IPS-11a (cell line): ENCODE data around the gene CTNNB1.

Experiments used
- H3K4me3 ChIP-seq: one replicate; pipeline ENCODE4 v1.5.1; 2013; ENCODE audit warnings: low read depth, low read length, control low read depth

Gene CTNNB1

GRCh38 chr3:41190509-41191284, 8.6 kb upstream of the CTNNB1 start:
- H3K4me3 ChIP-seq, result no peak overlapping the region

DNA sequence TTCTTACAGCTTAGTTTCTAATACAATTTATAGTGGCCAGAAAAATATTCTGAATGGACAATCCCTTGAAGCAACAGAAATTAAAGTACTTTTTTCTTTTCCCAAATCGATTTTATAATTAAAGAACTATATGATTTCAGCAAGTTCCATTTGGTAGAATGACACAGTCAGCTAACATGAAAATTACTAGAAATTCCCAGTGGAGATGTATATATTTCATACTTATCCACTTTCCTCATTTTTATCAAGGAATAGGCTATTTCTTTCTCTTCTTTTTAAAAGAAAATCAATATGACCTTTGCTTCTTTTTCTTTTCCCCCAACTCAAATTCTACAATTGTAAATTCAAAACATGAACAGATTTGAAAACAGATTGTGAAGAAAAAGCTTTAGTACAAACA, 6.4 kb upstream of the CTNNB1 start:
- H3K4me3 ChIP-seq, result no peak overlapping the region

DNA sequence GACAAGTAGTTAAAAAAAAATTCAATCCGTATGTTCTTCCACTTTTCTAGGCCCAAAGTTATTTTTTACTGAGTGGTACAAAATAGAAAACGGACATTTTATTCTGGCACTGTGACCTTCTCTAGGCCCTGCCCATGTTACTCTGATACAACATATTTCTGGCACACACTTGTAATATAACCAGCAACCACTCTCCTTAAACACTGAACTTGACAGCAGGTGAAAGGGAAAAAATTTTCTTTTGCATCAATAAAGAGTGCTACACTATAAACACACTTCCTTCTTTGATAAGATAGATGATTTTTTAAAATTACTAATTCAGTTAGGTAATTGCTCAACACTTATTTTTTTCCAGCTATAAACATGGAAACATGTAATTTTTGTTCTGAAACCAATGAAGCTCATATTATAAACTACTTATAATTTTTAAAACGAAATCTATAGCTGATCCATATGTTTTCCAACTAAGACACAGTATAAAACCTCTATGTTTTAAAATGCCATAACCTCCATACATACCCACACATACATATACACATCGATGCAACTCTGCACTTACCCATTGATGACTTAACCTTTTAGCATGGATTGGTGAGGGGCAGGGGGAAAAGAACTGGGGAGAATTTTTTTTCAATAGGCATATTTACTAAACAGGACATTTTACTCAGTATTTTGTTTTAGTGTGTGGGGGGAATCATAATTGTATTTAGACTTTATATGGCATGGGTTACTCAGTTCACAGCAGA, 5.3 kb upstream of the CTNNB1 start:
- no peak overlapping the region for H3K4me3 ChIP-seq

GRCh38 chr3:41194701-41195100, 4.6 kb upstream of the CTNNB1 start:
- H3K4me3 ChIP-seq, result no peak overlapping the region

- no peak overlapping the region for H3K4me3 ChIP-seq
Observed at GRCh38 chr3:41195946-41196345, 3.4 kb upstream of the CTNNB1 start.

- no peak overlapping the region for H3K4me3 ChIP-seq
Observed at GRCh38 chr3:41196499-41197410, 2.5 kb upstream of the CTNNB1 start.

GRCh38 chr3:41198046-41198445, 1.3 kb upstream of the CTNNB1 start:
- peak overlapping the region; percentile 82 for H3K4me3 ChIP-seq

- peak overlapping the region; percentile 82 for H3K4me3 ChIP-seq
Observed at GRCh38 chr3:41198526-41198925, 779 bp upstream of the CTNNB1 start.

- peak overlapping the region; percentile 94 for H3K4me3 ChIP-seq
Observed at GRCh38 chr3:41199866-41200668, 762 bp downstream of the CTNNB1 start.

DNA sequence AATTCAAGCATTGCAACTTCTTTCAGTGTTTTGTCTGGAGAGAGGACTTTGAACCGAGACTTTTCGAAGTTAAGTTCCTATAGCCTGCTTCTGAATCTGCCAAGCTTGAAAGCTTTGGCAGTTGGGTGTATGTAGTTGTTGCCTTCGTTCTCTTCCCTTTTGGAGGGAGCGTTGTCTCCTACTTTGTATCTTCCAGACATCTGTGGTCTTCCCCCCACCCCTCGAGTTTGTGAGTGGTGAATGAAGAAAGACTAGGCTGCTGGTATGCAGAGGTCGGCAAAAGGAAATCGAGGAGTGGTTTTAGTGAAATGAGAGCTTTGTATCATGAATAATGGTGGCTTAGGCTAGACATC, 1.3 kb downstream of the CTNNB1 start:
- peak overlapping the region; percentile 94 for H3K4me3 ChIP-seq

DNA sequence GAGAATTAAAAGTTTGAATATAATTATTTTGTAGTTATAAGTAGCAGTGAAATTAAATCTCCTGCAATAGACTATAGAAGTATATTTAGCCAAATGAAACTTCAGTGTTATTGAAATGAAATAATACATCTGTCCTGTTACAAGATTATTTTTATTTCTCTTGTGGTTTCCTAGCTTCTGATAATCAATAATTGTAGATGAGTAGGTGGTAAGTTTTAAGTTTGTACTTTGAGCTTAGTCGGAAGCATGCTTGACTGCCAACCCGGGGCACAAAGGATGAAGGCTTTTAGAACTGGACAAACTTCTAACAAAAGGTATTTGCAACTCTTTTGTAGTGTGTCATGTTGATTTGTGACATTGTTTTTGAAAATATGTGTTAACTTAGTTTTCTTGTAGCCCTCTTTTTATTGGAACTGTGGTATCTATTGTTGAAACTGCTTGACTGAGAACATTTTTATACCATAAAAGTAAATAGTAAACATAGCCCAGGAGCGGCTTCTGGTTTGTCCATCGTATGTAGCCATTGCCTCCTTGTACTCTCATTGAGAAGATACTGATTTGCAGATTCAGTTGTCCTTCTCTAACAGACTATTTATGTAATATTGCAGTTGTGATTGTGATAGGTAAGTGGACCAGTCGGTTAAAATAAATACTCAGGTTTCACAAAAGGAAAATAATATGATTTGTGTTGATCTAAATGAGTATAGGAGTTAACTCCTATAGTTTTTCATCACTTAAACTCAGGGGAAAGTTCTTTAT, 2.9 kb downstream of the CTNNB1 start:
- peak overlapping the region; percentile 14 for H3K4me3 ChIP-seq

DNA sequence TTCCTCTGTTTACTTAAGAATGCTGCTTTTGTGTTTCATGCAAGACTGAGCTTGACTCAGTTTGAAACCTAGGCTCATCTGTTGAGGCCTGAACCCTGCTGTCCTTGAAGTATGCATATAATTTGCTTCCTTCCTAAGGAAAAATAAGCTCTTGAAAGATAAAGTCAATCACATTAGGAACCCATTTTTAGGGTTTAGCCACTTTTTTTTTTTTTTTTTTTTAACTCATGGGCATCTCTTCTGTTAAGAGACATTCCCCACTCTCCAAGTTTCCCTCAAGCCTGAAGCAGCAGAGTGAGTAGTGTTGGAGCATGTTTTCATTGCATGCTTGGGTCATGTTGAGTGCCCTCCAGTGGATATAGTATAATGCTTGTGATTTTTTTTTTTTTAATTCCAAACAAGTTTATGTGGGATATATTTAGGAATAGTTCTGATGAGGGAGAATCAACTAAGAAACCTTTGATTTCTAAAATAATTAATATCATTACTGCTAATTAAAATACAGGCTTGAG, 3.6 kb downstream of the CTNNB1 start:
- H3K4me3 ChIP-seq, result no peak overlapping the region

DNA sequence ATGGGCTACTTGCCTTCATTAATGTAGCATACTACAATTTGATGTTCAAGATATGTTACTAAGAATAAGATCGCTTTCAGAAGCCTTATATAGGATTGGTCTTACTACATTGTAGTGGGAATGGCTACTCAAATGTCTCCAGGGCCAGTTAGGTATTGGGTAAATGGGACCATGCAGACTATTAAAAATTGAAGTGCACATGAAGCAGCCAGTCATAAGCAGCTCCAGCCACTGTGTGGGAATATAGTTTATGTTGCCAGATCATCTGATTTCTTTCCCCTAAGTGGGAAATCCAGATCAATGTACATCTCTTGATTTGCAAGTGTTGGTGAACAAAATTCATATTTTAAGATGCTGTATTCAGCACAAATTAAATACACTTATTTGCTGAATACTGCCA, 5.1 kb downstream of the CTNNB1 start:
- H3K4me3 ChIP-seq, result no peak overlapping the region

- no peak overlapping the region for H3K4me3 ChIP-seq
Observed at GRCh38 chr3:41205591-41205990, 6.3 kb downstream of the CTNNB1 start.

DNA sequence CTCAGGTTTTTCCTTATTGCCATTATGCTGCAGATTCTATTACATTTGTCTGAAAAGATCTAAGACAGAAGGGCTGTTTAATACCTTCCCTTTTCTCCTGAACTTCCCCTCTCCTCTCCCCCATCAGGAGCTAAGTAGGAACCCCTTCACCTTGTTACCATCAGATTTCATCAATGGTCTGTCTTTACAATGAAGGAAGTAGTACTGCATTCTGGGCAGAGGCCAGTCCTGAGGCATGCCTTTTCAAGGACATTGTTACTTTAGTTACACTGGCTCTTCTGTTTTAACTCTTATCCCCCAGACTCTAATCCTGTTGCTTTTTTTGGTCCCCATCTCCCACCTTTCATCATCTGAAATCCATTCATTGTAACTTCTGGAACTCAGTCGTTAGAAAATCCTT, 8.1 kb downstream of the CTNNB1 start:
- no peak overlapping the region for H3K4me3 ChIP-seq

DNA sequence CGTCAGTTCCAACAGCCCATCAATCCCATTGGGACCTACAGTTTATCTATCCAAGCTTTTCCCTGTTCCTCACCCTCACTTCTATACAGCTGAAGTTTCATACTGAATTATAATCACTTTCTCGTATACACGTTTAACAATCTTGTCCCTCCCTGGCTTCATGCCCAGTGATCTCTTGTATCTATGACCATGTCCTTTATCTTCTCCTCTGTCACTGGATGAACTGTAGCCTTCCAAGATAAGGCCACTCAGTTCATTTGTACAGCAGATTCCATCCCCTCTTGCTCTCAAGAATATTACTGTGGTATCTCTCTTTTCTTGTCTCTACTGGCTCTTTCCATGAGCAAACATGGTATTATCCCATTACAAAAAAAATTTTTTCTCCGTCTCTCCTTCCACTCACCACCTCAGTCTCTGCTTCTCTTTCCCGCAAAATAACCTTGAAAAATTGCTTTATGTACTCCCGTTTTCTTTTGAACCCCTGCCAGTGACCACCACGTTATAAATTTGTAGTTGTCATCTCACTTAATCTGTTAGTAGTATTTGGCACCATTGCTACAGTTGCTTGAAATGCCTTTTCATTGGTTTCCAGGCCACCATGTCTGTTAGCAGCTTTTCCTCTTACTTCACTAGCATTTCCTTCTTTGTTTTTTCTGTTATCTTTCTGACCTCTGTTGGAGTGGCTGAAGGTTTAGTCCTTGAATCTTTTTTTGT, 9.4 kb downstream of the CTNNB1 start:
- no peak overlapping the region for H3K4me3 ChIP-seq

DNA sequence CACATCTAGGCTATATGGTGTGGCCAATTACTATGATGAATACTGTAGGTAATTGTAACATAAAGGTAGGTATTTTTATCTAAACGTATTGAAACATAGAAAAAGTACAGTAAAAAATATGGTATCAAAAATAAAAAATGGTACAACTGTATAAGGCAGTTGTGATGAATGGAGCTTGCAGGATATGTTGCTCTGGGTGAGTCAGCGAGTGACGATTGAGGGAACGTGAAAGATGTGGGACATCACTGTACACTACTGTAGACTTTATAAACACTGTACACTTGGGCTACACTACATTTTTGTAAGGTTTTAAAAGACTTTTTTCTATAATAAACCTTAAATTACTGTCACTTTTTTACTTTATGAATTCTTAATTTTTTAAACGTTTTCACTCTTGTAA, 10.3 kb downstream of the CTNNB1 start:
- H3K4me3 ChIP-seq, result no peak overlapping the region

GRCh38 chr3:41210966-41211365, 11.7 kb downstream of the CTNNB1 start:
- no peak overlapping the region for H3K4me3 ChIP-seq

GRCh38 chr3:41212088-41212487, 12.8 kb downstream of the CTNNB1 start:
- no peak overlapping the region for H3K4me3 ChIP-seq
